ENCODE data around the gene CACNA1I.

CACNA1I gene

GRCh38 chr22:39535831-39536449 is 34.6 kb upstream of the CACNA1I start:
- DNase-seq = no peak

DNA sequence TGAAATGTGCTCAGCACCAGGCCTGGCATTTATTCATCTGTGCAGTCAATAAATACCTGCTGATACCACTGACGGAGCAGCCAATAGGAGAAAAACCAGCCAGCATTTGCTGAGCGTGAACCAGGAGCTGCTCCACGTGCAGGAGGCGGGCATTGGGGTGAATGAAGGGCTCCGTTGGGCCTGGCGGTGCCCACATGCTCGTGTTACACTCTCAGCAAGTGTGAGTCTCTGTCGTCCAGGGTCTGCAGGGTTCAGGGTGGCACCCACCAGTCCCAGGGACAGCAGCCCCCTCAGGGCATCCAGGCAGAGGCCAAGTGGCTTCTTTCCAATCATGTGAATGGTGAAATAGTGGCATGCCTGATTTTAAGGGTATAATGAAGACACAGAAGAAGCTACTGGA is 33.8 kb upstream of the CACNA1I start:
- DNase-seq = no peak

- DNase-seq = no peak
These were observed 32.6 kb upstream of the CACNA1I start for GRCh38 chr22:39537975-39538374.

GRCh38 chr22:39543095-39543494 is 27.5 kb upstream of the CACNA1I start:
- DNase-seq = no peak

GRCh38 chr22:39545386-39546365 is 24.9 kb upstream of the CACNA1I start:
- no peak for DNase-seq

- no peak for DNase-seq
These were observed 23.5 kb upstream of the CACNA1I start for GRCh38 chr22:39546889-39547586.

- no peak for DNase-seq
These were observed 23.0 kb upstream of the CACNA1I start for GRCh38 chr22:39547587-39547947.

- DNase-seq = no peak
These were observed 17.1 kb upstream of the CACNA1I start for GRCh38 chr22:39553429-39553828.

GRCh38 chr22:39554151-39554550 is 16.4 kb upstream of the CACNA1I start:
- no peak for DNase-seq

- no peak for DNase-seq
These were observed 13.3 kb upstream of the CACNA1I start for GRCh38 chr22:39556970-39557841.

GRCh38 chr22:39558254-39558727 is 12.3 kb upstream of the CACNA1I start:
- no peak for DNase-seq

DNA sequence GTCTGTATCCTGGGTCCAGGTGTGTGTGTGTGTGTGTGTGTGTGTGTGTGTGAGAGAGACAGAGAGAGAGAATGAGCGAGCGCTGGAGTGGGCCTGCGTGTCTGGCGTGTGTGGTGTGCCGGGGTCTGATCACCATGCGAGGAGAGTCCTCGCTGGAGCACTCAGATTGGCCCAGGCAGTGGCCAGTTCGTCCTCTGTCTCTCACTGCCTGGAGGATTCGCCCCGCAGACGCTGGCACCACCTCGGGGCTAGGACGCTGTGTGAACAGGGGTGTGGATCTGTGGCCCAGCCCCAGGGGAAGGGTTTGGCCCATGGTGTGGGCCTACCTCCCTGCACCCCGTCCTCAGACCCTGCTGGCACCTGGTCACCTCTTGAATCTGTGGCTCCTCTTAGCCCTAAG is 11.6 kb upstream of the CACNA1I start:
- DNase-seq = no peak

DNA sequence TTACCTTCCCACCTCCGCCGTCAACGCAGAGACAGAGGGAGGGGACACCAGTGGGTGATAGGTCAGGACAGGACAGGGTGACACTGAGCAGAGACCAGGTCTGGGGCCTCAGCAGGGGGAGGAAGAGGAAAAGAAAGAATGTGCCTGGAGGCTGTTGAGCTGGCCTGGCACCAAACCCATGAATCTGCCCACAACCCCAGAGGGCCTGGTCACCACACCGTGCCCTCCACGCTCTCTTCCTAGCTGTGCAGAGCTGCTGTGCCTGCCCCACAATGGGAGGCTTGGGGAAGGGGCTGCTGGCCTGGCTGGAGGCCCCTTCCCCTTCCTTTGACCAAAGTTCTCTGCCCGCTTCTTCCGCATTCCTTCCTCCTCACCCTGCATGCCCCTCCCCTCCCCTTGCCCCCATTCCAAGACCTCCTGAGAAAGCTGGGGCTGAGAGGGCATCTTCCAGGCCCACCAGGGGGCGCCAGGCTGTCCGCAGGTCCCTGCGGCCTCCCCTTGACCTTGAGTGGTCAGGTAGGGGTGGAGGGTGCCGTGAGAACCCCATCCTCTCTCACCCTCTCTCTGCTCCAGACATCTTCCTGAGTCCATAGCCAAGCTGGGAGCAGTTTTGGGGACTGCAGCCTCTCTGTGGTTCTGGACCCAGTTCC is 11.0 kb upstream of the CACNA1I start:
- no peak for DNase-seq

- no peak for DNase-seq
These were observed 10.4 kb upstream of the CACNA1I start for GRCh38 chr22:39560127-39560526.

- DNase-seq = no peak
These were observed 7.6 kb upstream of the CACNA1I start for GRCh38 chr22:39562839-39563489.

- no peak for DNase-seq
These were observed 6.8 kb upstream of the CACNA1I start for GRCh38 chr22:39563571-39564428.

- no peak for DNase-seq
These were observed 5.1 kb upstream of the CACNA1I start for GRCh38 chr22:39565414-39565944.

- no peak for DNase-seq
These were observed 3.2 kb upstream of the CACNA1I start for GRCh38 chr22:39567135-39567946.

- no peak for DNase-seq
These were observed 2.1 kb upstream of the CACNA1I start for GRCh38 chr22:39568278-39568981.
